Right kidney (tissue), 9 donors: ENCODE measurements around the gene DNAH2.

Source experiments
- DNase-seq: peaks from one replicate; pipeline ENCODE4 v3.0.0-alpha.2; 2016
- long read RNA-seq, 8 donors: transcript quantifications; one replicate each; lab custom pipeline, GENCODE V29; 2026

The DNAH2 gene, protein sequence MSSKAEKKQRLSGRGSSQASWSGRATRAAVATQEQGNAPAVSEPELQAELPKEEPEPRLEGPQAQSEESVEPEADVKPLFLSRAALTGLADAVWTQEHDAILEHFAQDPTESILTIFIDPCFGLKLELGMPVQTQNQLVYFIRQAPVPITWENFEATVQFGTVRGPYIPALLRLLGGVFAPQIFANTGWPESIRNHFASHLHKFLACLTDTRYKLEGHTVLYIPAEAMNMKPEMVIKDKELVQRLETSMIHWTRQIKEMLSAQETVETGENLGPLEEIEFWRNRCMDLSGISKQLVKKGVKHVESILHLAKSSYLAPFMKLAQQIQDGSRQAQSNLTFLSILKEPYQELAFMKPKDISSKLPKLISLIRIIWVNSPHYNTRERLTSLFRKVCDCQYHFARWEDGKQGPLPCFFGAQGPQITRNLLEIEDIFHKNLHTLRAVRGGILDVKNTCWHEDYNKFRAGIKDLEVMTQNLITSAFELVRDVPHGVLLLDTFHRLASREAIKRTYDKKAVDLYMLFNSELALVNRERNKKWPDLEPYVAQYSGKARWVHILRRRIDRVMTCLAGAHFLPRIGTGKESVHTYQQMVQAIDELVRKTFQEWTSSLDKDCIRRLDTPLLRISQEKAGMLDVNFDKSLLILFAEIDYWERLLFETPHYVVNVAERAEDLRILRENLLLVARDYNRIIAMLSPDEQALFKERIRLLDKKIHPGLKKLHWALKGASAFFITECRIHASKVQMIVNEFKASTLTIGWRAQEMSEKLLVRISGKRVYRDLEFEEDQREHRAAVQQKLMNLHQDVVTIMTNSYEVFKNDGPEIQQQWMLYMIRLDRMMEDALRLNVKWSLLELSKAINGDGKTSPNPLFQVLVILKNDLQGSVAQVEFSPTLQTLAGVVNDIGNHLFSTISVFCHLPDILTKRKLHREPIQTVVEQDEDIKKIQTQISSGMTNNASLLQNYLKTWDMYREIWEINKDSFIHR (N-terminal part only)
- long read RNA-seq, donor 1, result 0 reads
- long read RNA-seq, donor 2, result 0 reads
- long read RNA-seq, donor 3, result 0 reads
- long read RNA-seq, donor 4, result 0 reads
- long read RNA-seq, donor 5, result 0 reads
- long read RNA-seq, donor 6, result 0 reads
- long read RNA-seq, donor 7, result 0 reads
- long read RNA-seq, donor 8, result 0 reads

GRCh38 chr17:7716901-7717755 is at the start of gene DNAH2:
Gene DNAH2 (plus strand): TSS chr17:7717744. CDS start chr17:7719735, 1,991 bp downstream.
- peak; percentile 97 for DNase-seq

DNA sequence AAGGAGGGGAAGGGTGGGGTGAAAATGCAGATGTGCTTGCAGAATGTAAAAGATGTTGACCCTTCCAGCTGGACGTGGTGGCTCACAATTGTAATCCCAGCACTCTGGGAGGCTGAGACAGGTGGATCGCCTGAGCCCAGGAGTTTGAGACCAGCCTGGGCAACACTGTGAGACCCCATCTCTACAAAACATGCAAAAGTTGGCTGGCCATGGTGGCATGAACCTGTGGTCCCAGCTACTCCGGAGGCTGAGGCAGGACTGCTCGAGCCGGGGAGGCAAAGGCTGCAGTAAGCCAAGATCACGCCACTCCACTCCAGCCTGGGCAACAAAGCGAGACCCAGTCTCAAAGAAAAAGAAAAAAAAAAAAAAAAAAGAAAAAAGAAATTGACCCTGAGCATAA is 49.1 kb upstream of the DNAH2 start:
- DNase-seq, result no peak

DNA sequence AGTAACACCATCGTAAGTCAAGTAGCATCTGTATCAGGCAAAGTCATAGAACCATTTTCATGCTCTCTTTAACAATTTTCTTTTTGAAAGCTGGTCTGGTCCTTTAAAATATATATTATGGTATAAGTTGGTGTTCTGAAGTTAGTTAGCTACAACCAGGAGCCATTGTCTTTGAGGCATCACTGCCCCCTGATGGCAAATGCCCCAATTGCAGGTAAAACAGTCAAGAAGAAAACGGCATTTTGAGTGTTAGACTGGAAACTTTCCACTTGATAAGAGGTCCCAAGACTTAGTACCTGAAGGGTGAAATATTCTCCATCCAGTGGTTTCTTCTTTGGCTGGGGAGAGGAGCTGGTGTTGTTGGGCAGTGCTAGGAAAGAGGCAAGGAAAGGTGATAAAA is 44.3 kb upstream of the DNAH2 start:
- DNase-seq, result no peak

GRCh38 chr17:7674934-7675333 is 42.6 kb upstream of the DNAH2 start:
- DNase-seq, result no peak

DNA sequence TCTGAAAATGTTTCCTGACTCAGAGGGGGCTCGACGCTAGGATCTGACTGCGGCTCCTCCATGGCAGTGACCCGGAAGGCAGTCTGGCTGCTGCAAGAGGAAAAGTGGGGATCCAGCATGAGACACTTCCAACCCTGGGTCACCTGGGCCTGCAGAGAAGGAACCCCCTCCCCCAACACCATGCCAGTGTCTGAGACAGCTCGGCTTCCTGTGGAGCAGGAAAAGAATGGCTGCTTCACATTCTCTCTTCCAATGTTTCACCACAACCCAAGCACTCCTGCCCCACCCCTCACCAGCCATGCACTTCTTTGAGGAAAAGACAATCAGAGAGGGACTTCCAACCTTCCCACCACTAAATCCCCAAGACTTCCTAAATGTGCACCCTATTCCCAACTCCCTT is 41.0 kb upstream of the DNAH2 start:
- DNase-seq, result no peak

DNA sequence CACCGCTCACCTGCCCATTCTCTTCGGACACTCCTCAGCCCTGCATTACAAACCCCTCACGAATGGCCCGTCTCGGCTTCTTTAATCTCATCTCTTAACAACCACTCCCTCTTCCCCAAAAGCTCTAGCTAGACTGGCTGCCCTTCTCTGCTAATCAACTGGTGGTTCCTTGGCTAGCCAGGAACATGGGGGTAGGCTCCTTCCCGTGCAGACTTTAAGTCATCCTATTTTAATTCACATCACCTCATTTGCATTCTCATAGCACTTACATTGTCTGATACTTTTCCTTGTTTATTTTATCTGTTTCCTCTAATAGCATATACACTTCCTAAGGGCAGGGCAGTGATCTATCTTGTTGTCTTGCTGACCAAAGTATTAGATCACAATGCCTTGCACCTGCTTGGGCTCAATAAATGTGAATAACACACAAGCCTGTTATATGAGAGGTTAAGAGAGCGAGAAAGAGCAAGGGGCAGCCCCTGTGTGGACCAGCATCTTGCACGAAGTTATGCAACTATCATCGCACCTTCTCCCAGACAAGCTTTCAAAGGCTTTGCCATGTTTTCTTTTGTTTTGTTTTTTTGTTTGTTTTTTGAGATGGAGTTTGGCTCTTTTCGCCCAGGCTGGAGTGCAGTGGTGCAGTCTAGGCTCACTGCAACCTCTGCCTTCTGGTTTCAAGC is 40.0 kb upstream of the DNAH2 start:
- no peak for DNase-seq

DNA sequence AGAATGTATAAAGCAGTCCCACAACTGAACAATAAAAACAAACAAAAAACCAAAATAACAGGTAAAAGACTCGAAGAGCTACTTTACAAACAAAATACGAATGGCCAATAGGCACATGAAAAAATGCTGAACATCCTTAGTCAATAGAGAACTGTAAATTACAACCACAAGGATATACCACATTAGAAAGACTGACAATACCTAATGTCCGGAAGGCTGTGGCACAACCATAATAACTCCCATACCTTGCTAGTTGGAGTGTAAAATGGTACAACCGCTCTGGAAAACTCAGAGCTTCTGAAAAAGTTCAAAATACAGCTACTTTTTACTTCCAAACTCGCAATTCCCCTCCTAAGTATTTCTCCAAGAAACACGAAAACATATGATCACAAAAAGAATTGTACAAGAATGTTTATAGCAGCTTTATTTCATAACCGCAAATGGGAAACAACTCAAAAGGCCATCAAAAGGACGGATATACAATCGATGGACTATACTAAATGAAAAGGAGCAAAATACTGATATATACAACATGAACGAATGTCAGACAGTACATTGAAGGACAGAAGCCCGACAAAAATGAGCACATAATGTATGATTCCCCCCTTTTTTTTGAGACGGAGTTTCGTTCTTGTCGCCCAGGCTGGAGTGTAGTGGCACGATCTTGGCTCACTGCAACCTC is 32.6 kb upstream of the DNAH2 start:
- DNase-seq, result peak; percentile 23

GRCh38 chr17:7685533-7686221 is 31.9 kb upstream of the DNAH2 start:
- DNase-seq, result no peak

DNA sequence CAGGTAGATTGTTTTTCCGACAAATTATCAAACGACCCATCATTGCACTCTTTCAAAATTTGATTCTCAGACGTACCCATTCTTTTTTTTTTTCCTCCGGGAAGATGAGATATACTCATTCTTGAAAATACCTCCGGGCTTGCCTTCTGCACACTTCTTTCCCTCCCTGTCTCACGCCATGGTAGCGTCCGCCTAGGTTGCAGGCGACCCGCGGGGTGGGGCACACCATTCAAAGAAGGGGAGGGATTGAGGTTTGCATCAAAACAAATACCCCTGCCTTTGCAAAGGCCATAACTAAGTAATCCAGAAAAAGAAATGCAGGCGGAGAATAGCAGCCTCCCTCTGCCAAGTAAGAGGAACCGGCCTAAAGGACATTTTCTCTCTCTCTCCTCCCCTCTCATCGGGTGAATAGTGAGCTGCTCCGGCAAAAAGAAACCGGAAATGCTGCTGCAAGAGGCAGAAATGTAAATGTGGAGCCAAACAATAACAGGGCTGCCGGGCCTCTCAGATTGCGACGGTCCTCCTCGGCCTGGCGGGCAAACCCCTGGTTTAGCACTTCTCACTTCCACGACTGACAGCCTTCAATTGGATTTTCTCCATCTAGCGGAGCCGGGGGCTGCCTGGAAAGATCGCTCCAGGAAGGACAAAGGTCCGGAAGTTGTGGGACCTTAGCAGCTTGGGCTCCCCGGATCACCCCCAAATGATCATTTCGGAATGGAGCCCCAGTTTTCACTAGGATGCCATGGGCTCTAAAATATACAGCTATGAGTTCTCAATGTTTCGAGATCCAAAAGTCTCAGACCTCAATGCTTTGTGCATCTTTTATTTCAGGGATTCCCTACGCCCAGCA is 31.1 kb upstream of the DNAH2 start:
- DNase-seq, result peak; percentile 100

GRCh38 chr17:7687072-7687907 is 30.3 kb upstream of the DNAH2 start, which contains the start of gene TP53:
Gene TP53 (minus strand): TSS chr17:7687490. CDS start chr17:7676594, 10,896 bp downstream.
- peak; percentile 84 for DNase-seq

- DNase-seq, result peak; percentile 97
These were observed 29.4 kb upstream of the DNAH2 start, which contains the start of gene WRAP53 for GRCh38 chr17:7687908-7688807. Gene WRAP53 (plus strand): TSS chr17:7688477. CDS start chr17:7688649, 172 bp downstream.

GRCh38 chr17:7688808-7689316 is 28.7 kb upstream of the DNAH2 start:
- no peak for DNase-seq

GRCh38 chr17:7695586-7695985 is 22.0 kb upstream of the DNAH2 start:
- DNase-seq, result no peak

GRCh38 chr17:7697828-7698588 is 19.5 kb upstream of the DNAH2 start:
- no peak for DNase-seq

GRCh38 chr17:7700510-7700909 is 17.0 kb upstream of the DNAH2 start:
- no peak for DNase-seq

GRCh38 chr17:7701681-7702080 is 15.9 kb upstream of the DNAH2 start:
- DNase-seq, result no peak
